ENCODE data around the gene NAALADL2. TPM values are rescaled to one million over a fixed set of nuclear protein-coding genes. Genes with fewer than 3 reads are reported as not detected.

Gene NAALADL2
- total RNA-seq, 1 experiment from 2014 or later = 1.6 TPM

- Histone ChIP-seq H2BK15ac (ENCODE audit: low read depth, low read length) (no peak overlapping the region), H3K23me2 (ENCODE audit: insufficient read length, low read depth, low read length, poor library complexity, severe bottlenecking) (no peaks in the 10 kb centered on the region), H4K91ac (ENCODE audit: insufficient read length, low read depth, low read length) (no peak overlapping the region), H3K27ac (ENCODE audit: insufficient read length, low read depth, low read length) (no peak overlapping the region), H4K20me1 (ENCODE audit: control insufficient read depth, insufficient read depth, insufficient read length) (no peaks in the 10 kb centered on the region), H3K56ac (ENCODE audit: insufficient read length, low read depth, low read length) (no peak overlapping the region), H4K8ac (replicated peaks; ENCODE audit: insufficient read length, low read depth, low read length) (no peak overlapping the region), H4K5ac (ENCODE audit: insufficient read length, low read depth, low read length) (no peak overlapping the region), H3K9me3 (ENCODE audit: control insufficient read depth, low read depth, low read length) (no peaks in the 10 kb centered on the region), H2BK5ac (ENCODE audit: insufficient read length, low read length) (no peak overlapping the region), H2AK5ac (ENCODE audit: insufficient read length, low read length) (no peak overlapping the region), H3K4me1 (ENCODE audit: insufficient read depth, low read length) (peaks cover 3% of the 10 kb centered on the region; the same call in 1 of the 2 replicates), H3K27me3 (ENCODE audit: insufficient read depth, low read length) (no peaks in the 10 kb centered on the region), H3K9ac (ENCODE audit: extremely low read depth, insufficient read length, low read length) (no peak overlapping the region), H3K14ac (ENCODE audit: insufficient read depth, low read length) (no peak overlapping the region), H3K4me2 (ENCODE audit: insufficient read depth, insufficient read length, low read length) (no peak overlapping the region), H2BK120ac (ENCODE audit: low read depth, low read length, poor library complexity, severe bottlenecking) (no peak overlapping the region), H3K23ac (ENCODE audit: insufficient read length, low read depth, low read length) (no peak overlapping the region), H3K18ac (ENCODE audit: insufficient read length, low read depth, low read length) (no peak overlapping the region), H3K79me1 (ENCODE audit: insufficient read depth, low read depth, low read length, poor library complexity, severe bottlenecking) (no peaks in the 10 kb centered on the region), H3K79me2 (ENCODE audit: insufficient read depth, low read length) (no peaks in the 10 kb centered on the region), H3T11ph (ENCODE audit: low read length) (no peak overlapping the region), H2AFZ (ENCODE audit: low read length) (no peak overlapping the region), H2BK20ac (ENCODE audit: low read depth, low read length, poor library complexity, severe bottlenecking) (no peak overlapping the region), H2BK12ac (ENCODE audit: insufficient read length, low read depth, low read length) (no peak overlapping the region), H3K4ac (ENCODE audit: low read depth, low read length) (no peak overlapping the region)
- WGBS (ENCODE audit: extremely low coverage, insufficient read length, low lambda C conversion rate) = no CpG with 5 or more reads among the region's 3 CpGs
- no peak for DNase-seq
- Mint-ChIP-seq H3K9me3 (no peaks in the 10 kb centered on the region), H3K4me1 (peaks cover 12 to 21% of the 10 kb centered on the region in 2 experiments), H3K27ac (no peak overlapping the region), H3K27me3 (ENCODE audit: low read depth) (no peaks in the 10 kb centered on the region), H3K36me3 (ENCODE audit: insufficient read depth in 1 of 3, low read depth in 3 of 3) (no peaks in the 10 kb centered on the region; a peak in 1 of 7 replicates), H3K4me3 (no peak overlapping the region)
- TF ChIP-seq CTCF (conservative IDR thresholded peaks at IDR 0.05) = no peak
These were observed 652.2 kb downstream of the NAALADL2 start for GRCh38 chr3:175511219-175511785.

Measured in H9 (cell line).